Stimulated activated CD8-positive, alpha-beta memory T cell treated with anti-CD3 and anti-CD28 coated beads, Interleukin-2, amount 100 ng/mL, for 1 hour (primary cell): ENCODE data around the gene COQ10A.
"Not testable (repeated sequence)": the region's sequence is repeated elsewhere in the genome, so short reads cannot be mapped to it uniquely, and the experiment has no call there.

Experiments used
- DNase-seq, 2 donors: peaks; one replicate each; pipeline ENCODE4 v3.0.0-alpha.2; 2020; ENCODE audit warnings: low read depth in 2 of 2

COQ10A gene

GRCh38 chr12:56243731-56244181, 23.0 kb upstream of the COQ10A start:
- no peak for DNase-seq

GRCh38 chr12:56244494-56244893, 22.2 kb upstream of the COQ10A start:
- DNase-seq, result no peak

- DNase-seq, result no peak
Measured at GRCh38 chr12:56247923-56248322, 18.8 kb upstream of the COQ10A start.

- no peak for DNase-seq
Measured at GRCh38 chr12:56248711-56249110, 18.0 kb upstream of the COQ10A start.

GRCh38 chr12:56252649-56253048, 14.1 kb upstream of the COQ10A start:
- no peak for DNase-seq

GRCh38 chr12:56253091-56253490, 13.7 kb upstream of the COQ10A start:
- DNase-seq, result no peak

- no peak for DNase-seq
Measured at GRCh38 chr12:56255671-56256070, 11.1 kb upstream of the COQ10A start.

- no peak for DNase-seq
Measured at GRCh38 chr12:56256326-56256960, 10.3 kb upstream of the COQ10A start.

GRCh38 chr12:56257071-56257470, 9.7 kb upstream of the COQ10A start:
- DNase-seq, result no peak

GRCh38 chr12:56257491-56258067, 9.2 kb upstream of the COQ10A start:
- DNase-seq, result no peak

- DNase-seq, result peak; percentile 55 to 62
Measured at GRCh38 chr12:56258068-56258819, 8.5 kb upstream of the COQ10A start, which contains the start of gene ANKRD52. Gene ANKRD52, minus strand, starts transcription at chr12:56258384. Its CDS starts 115 bp downstream, at chr12:56258269.

GRCh38 chr12:56258820-56259183, 7.9 kb upstream of the COQ10A start:
- DNase-seq, result no peak

- no peak for DNase-seq
Measured at GRCh38 chr12:56260380-56260779, 6.4 kb upstream of the COQ10A start.

GRCh38 chr12:56260921-56261320, 5.8 kb upstream of the COQ10A start:
- no peak for DNase-seq

GRCh38 chr12:56261503-56262232, 5.1 kb upstream of the COQ10A start:
- DNase-seq, result no peak

- not testable (repeated sequence) for DNase-seq
Measured at GRCh38 chr12:56262955-56263354, 3.8 kb upstream of the COQ10A start.

- DNase-seq, result not testable (repeated sequence)
Measured at GRCh38 chr12:56266068-56266692, 562 bp upstream of the COQ10A start.

- no peak for DNase-seq
Measured at GRCh38 chr12:56267443-56268071, 815 bp downstream of the COQ10A start.

- no peak for DNase-seq
Measured at GRCh38 chr12:56271031-56271430, 4.3 kb downstream of the COQ10A start.

- not testable (repeated sequence) for DNase-seq
Measured at GRCh38 chr12:56272468-56272867, 5.7 kb downstream of the COQ10A start.

GRCh38 chr12:56274299-56274698, 7.6 kb downstream of the COQ10A start:
- no peak for DNase-seq
